Measurements from ENCODE around the gene PTGIS. TPM values are rescaled to one million over a fixed set of nuclear protein-coding genes. Genes with fewer than 3 reads are reported as not detected.

The PTGIS gene
- total RNA-seq, 1 experiment from 2014 or later, result 26.9 TPM

GRCh38 chr20:49464556-49464955 is 103.4 kb downstream of the PTGIS start:
- TF ChIP-seq EZH2 (IDR thresholded peaks at IDR 0.05; ENCODE audit: low read depth), result no peak
- TF ChIP-seq, protein P1, sequence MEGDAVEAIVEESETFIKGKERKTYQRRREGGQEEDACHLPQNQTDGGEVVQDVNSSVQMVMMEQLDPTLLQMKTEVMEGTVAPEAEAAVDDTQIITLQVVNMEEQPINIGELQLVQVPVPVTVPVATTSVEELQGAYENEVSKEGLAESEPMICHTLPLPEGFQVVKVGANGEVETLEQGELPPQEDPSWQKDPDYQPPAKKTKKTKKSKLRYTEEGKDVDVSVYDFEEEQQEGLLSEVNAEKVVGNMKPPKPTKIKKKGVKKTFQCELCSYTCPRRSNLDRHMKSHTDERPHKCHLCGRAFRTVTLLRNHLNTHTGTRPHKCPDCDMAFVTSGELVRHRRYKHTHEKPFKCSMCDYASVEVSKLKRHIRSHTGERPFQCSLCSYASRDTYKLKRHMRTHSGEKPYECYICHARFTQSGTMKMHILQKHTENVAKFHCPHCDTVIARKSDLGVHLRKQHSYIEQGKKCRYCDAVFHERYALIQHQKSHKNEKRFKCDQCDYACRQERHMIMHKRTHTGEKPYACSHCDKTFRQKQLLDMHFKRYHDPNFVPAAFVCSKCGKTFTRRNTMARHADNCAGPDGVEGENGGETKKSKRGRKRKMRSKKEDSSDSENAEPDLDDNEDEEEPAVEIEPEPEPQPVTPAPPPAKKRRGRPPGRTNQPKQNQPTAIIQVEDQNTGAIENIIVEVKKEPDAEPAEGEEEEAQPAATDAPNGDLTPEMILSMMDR (conservative IDR thresholded peaks at IDR 0.05), result no peak
- intact Hi-C loops (cut with micrococcal nuclease; ENCODE audit: unreplicated experiment), result no loop called here
- no peaks in the 10 kb centered on the region for H3K4me1 ChIP-seq (replicated peaks; ENCODE audit: insufficient read depth)
- ChIA-PET CTCF (no interaction called here), POLR2A (ENCODE audit: unreplicated experiment) (no interaction called here)
- no TSS peak for BruUV-seq (replicated peaks)
- H3K36me3 ChIP-seq (ENCODE audit: low read depth), result no peaks in the 10 kb centered on the region
- no peaks in the 10 kb centered on the region for H3K9me3 ChIP-seq (ENCODE audit: insufficient read depth, low read depth)
- H3K27ac ChIP-seq, result no peak overlapping the region
- no peaks in the 10 kb centered on the region for H3K79me2 ChIP-seq (ENCODE audit: low read depth)
- peaks cover 89% of the 10 kb centered on the region for H3K27me3 ChIP-seq (ENCODE audit: insufficient read depth, low read depth)
- no peaks in the 10 kb centered on the region for H3K9me2 ChIP-seq (ENCODE audit: insufficient read depth)
- no peak overlapping the region for H3K4me2 ChIP-seq
- DNase-seq, result no peak
- H3F3A ChIP-seq (ENCODE audit: insufficient read depth, low read depth), result no peaks in the 10 kb centered on the region
- no peak overlapping the region for H2AFZ ChIP-seq
- H3K4me3 ChIP-seq, result no peak overlapping the region
- H4K20me1 ChIP-seq (ENCODE audit: insufficient read depth), result no peaks in the 10 kb centered on the region

DNA sequence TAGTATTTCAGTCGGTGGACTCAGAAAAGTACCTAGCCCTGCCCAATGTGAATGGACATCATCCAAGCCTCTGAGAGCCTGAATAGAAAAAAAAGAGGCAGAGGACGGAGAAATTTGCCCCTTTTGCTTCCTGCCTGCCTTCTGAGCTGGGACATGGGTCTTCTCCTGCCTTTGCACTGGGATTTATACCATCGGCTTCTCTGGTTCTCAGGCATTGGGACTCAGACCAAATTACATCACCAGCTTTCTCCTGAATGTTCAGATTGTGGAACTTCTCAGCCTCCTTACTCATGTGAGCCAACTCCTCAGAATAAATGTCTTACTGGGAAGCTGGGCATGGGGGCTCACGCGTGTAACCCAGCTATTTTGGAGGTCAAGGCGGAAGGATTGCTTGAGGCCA is 105.3 kb downstream of the PTGIS start:
- H3K36me3 ChIP-seq (ENCODE audit: low read depth), result no peaks in the 10 kb centered on the region
- H3K4me2 ChIP-seq, result no peak overlapping the region
- no peaks in the 10 kb centered on the region for H3K9me2 ChIP-seq (ENCODE audit: insufficient read depth)
- BruUV-seq (replicated peaks), result no TSS peak
- ChIA-PET CTCF (no interaction called here), POLR2A (ENCODE audit: unreplicated experiment) (no interaction called here)
- no peak overlapping the region for H3K27ac ChIP-seq
- intact Hi-C loops (cut with micrococcal nuclease; ENCODE audit: unreplicated experiment), result no loop called here
- no peaks in the 10 kb centered on the region for H3K9me3 ChIP-seq (ENCODE audit: insufficient read depth, low read depth)
- H3F3A ChIP-seq (ENCODE audit: insufficient read depth, low read depth), result no peaks in the 10 kb centered on the region
- no peak overlapping the region for H2AFZ ChIP-seq
- no peaks in the 10 kb centered on the region for H4K20me1 ChIP-seq (ENCODE audit: insufficient read depth)
- H3K27me3 ChIP-seq (ENCODE audit: insufficient read depth, low read depth), result peaks cover 87% of the 10 kb centered on the region
- no peaks in the 10 kb centered on the region for H3K4me1 ChIP-seq (replicated peaks; ENCODE audit: insufficient read depth)
- DNase-seq, result no peak
- H3K79me2 ChIP-seq (ENCODE audit: low read depth), result no peaks in the 10 kb centered on the region
- TF ChIP-seq EZH2 (IDR thresholded peaks at IDR 0.05; ENCODE audit: low read depth), result no peak
- TF ChIP-seq, protein P1 (conservative IDR thresholded peaks at IDR 0.05), result no peak
- no peak overlapping the region for H3K4me3 ChIP-seq

DNA sequence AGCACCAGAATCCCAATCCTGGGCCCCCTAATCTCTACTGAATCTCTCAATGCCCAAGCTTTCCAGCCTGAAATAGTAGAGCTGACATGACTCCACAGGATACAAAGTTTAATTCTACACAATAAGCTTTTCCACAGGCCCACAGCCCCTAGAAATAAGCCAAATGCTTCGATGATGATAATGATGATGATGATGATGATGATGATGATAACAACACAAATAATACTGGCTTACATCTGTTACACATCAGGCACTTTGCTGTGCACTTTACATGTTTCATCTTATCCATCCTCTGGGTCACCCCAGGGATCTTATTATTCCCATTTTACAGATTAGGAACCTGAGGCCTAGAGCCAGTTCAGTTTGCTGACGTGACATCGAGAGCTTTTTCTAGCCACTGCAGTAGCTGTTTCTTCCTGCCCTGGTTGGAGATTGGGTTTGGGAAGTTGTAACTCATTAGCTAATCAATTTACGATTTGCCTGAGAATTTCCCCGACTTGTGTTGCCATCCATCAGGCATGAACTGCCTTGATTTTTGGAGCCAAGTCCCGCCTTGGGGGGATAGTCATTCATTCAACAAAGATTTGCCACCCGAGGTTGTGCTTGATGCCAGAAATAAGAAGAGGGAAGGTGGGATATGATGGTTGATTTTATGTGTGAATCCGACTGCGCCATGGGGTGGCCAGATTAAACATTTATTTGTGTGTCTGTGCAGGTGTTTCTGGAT is 105.9 kb downstream of the PTGIS start:
- CTCF ChIA-PET, result no interaction called here
- intact Hi-C loops (cut with micrococcal nuclease; ENCODE audit: unreplicated experiment), result no loop called here
- no peak for TF ChIP-seq EZH2 (IDR thresholded peaks at IDR 0.05; ENCODE audit: low read depth)
- TF ChIP-seq, protein P1 (conservative IDR thresholded peaks at IDR 0.05), result no peak

More for the DNA sequence above, 105.9 kb downstream of the PTGIS start:
- Histone ChIP-seq H3F3A (ENCODE audit: insufficient read depth, low read depth) (no peaks in the 10 kb centered on the region), H3K4me2 (no peak overlapping the region), H3K27ac (no peak overlapping the region), H3K9me3 (ENCODE audit: insufficient read depth, low read depth) (no peaks in the 10 kb centered on the region), H3K4me3 (no peak overlapping the region), H3K4me1 (replicated peaks; ENCODE audit: insufficient read depth) (no peaks in the 10 kb centered on the region), H3K9me2 (ENCODE audit: insufficient read depth) (no peaks in the 10 kb centered on the region), H2AFZ (no peak overlapping the region), H3K36me3 (ENCODE audit: low read depth) (no peaks in the 10 kb centered on the region), H4K20me1 (ENCODE audit: insufficient read depth) (no peaks in the 10 kb centered on the region), H3K27me3 (ENCODE audit: insufficient read depth, low read depth) (peaks cover 87% of the 10 kb centered on the region), H3K79me2 (ENCODE audit: low read depth) (no peaks in the 10 kb centered on the region)
- no TSS peak for BruUV-seq (replicated peaks)
- POLR2A ChIA-PET (ENCODE audit: unreplicated experiment), result no interaction called here
- no peak for DNase-seq

Data from PC-9 (cell line).